HG02938 (cell line): ENCODE measurements around the gene CCDC136.

ENCODE experiments used
- ATAC-seq: cut with Tn5 transposase; IDR thresholded peaks from one replicate; pipeline ENCODE4 v1.9.1; 2021; ENCODE audit warnings: mild to moderate bottlenecking, moderate library complexity; ENCODE audit not compliant: unreplicated experiment

CCDC136 gene

GRCh38 chr7:128801667-128802418 lies 10.1 kb downstream of the CCDC136 start:
- ATAC-seq = no peak

GRCh38 chr7:128804484-128804883 lies 12.7 kb downstream of the CCDC136 start:
- no peak for ATAC-seq

GRCh38 chr7:128805225-128805624 lies 13.5 kb downstream of the CCDC136 start:
- ATAC-seq = no peak

- ATAC-seq = no peak
Observed at GRCh38 chr7:128807191-128807590, 15.4 kb downstream of the CCDC136 start.

DNA sequence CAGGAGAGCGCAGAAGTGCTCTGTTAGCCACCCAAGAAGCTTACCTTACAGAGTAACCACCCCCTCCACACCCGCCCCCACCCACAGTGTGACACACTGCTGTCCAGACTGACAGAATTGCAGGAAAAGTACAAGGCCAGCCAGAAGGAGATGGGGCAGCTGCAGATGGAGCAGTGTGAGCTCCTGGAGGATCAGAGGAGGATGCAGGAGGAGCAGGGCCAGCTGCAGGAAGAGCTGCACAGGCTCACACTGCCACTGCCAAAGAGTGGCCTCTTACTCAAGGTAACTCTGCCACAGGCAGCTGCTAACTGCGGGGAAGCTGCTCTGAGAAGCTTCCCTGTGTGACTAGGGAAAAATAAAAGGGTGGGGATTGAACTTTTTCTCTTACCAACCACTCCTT lies 17.6 kb downstream of the CCDC136 start:
- no peak for ATAC-seq

DNA sequence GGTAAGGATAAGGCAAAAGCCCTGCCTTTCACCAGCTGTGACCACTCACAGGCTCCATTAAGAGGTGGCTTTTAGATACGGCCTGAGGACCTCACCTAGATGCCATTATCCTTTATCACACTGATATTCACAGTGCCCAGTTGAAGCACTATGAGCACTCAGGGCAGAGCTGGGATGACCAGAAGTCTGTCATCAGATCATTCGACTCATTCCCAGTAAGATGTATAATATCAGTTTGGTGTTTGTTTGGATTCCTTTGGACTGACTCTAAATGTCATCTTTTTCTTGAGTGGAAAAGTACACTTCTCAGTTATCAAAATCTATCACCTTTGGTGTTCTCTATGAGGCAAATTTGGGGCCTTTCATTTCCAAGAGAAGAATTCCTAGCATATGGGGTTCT lies 18.7 kb downstream of the CCDC136 start:
- no peak for ATAC-seq

DNA sequence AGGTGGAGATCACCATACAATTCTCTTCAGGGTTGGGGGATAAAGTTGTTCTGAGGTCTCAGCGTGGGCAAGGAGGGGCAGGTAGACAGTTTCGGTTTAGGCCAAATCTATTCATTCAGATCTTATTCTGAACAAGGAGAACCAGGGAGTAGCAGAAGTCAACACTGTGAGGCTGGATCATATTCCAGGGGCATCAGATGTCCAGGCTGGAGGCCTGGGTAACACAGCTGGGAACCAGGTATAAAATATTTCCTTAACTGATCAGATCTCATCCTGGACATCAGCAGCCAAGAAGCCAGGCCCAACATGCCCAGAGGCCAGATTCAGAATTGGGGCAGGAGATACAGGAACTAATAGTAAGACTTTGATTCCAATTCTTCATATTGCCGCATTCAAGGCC lies 19.2 kb downstream of the CCDC136 start:
- no peak for ATAC-seq

- ATAC-seq = no peak
Observed at GRCh38 chr7:128811631-128812430, 20.1 kb downstream of the CCDC136 start.

GRCh38 chr7:128812514-128813168 lies 20.9 kb downstream of the CCDC136 start:
- no peak for ATAC-seq

DNA sequence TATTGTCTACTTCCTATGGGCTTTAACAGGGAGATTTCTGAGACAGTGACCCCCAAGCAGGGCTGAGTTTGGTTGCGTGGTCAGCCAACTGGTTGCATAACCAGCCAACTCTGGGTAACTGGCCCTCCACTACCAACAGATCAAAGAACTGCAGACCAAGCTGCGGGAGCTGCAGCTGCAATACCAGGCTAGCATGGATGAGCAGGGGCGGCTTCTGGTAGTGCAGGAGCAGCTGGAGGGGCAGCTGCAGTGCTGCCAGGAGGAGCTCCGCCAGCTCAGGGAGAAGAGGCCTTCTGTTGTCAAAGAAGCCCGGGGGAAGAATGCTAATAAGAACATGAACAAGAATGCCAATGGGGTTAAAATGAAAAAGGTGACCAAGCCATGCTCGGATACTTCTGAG lies 22.7 kb downstream of the CCDC136 start:
- ATAC-seq = no peak

DNA sequence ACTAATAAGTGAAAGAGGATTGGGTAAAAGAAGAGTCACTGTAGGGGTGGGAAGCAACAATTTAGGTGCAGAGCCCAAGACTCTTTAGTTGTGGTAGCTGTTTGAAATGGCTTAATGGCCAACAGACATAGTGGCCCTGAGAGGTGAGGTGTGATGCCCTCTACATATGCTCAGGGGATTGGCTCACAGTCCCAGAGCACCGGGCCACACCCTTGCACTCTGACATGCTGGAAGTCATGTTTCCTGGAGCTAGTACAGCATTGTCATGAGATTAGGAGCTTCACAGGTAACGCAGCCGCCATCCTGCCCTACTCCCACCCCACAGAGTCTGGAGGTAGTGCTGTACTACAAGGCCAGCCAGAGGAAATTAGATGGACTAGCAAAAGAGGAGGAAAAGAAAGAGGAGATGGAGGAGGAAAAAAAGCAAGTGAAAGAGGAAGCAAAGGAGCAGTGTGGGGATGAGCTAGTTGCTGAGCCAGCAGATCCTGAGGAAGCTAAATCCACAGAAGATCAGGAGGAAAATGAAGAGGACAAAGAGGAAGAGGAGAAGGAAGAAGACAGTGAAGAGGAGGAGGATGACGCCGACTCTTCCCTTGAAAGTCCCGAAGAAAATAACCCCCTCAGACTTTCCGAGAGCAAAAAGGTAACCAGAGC lies 23.6 kb downstream of the CCDC136 start:
- no peak for ATAC-seq

DNA sequence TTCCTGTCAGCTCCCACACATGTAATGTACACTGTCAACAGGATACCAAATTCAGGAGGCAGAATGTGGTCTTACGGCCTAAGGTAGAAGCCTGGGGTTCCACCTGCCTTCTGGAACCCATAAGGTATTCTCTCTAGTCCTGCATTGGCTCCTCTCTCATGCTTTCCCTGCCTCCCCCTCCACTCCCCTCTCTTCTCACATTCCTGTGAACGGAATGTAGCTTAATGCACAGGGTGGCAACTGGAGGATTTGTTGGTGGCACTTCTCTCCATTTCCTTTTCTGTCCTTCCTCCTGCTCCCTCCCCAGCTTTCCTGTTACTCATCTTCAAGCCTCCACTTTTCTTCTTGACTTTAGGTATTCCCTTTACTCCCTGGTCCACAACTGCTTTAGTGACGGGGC lies 26.9 kb downstream of the CCDC136 start:
- ATAC-seq = no peak

DNA sequence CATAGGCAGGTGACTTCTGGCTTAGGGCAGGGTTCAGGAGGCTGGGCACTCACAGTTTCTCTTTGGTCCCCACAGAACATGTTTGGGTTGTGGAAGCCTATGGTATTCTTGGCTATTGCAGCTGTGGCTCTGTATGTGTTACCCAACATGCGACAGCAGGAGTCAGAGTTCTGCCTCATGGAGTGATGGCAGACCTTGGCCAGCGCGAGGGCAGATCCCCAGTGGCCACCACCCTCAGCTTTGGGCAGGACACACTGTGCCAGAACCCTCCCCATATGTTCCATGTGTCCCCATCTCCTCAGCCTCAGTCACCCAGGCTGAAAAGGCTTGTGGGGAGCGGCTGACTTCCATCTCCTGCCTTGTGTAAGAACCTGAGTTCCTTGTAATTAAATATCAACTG lies 30.0 kb downstream of the CCDC136 start:
- ATAC-seq = no peak

- no peak for ATAC-seq
Observed at GRCh38 chr7:128826512-128826911, 34.7 kb downstream of the CCDC136 start.

DNA sequence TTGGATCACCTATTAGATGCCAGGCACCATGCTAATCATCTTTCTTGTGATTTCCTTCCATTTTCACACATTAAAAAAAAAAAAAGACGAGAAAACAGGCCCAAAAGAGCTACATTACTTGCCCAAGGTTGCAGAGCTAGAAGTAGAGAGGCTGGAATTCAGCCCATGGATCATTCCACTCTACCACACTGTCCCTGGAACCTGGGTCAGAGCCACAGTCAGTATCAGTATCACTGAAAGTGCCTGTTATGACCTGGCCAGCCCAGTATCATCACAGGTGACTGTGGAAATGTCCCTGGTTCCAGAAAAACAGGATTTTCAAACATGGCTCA lies 35.1 kb downstream of the CCDC136 start:
- no peak for ATAC-seq

- ATAC-seq = no peak
Observed at GRCh38 chr7:128827248-128827958, 35.6 kb downstream of the CCDC136 start.

- no peak for ATAC-seq
Observed at GRCh38 chr7:128827971-128828711, 36.4 kb downstream of the CCDC136 start.

DNA sequence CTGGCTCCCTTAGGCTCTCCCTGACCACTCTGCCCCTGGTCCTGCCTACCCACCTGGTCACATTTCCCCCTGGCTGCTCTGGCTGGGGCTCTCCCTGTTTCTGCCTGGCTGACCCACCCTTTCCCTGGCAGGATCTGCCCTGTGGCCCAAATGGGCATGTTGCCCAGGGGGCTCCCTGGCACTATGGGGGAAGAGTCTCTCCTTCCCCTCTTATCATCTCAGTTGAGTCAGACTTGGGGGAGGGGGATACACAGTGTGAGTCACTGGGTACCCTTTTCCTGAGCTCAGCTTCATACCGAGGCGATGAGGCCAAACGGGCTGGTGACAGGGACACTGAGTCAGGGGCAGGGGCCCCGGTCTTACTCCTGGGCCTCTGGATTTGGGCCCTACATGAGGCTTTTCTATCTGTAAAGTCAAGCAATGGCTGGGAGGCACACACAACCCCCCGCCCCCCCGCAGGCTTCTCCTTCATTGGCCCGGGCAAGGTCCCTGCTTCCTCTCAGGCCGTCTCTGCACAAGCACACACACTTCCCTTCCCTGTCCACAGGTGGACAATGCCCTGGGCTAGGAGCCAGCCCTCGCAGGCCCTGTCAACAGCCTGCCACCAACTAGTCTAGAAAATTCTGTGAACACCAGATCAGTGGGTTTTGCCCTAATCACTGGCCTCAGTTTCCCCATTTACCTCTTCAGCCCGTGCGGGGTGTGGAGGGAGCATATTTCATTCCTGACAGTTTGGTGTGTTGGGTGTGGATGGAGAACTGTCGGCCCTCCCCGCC lies 37.8 kb downstream of the CCDC136 start:
- no peak for ATAC-seq
